Panc1 (cell line): ENCODE measurements around the gene UBE2G1.

Experiments used
- CTCF ChIP-seq: fragments of 450-650 bp; IDR thresholded peaks from 2 replicates; pipeline ENCODE4 v1.5.1; 2017; ENCODE audit warnings: mild to moderate bottlenecking
- POLR2AphosphoS5 ChIP-seq: IDR thresholded peaks from 2 replicates; pipeline ENCODE4 v1.6.1; 2012; ENCODE audit warnings: mild to moderate bottlenecking, low read depth, low read length, moderate library complexity
- REST ChIP-seq, 2 experiments: IDR thresholded peaks; 2 replicates each; pipeline ENCODE4 v1.6.1; 2011 to 2012; ENCODE audit warnings: low read depth in 2 of 2, control low read depth in 1 of 2, low read length in 1 of 2, mild to moderate bottlenecking in 1 of 2, moderate library complexity in 1 of 2; ENCODE audit not compliant: insufficient read depth in 1 of 2
- SIN3A ChIP-seq: IDR thresholded peaks from 2 replicates; pipeline ENCODE4 v1.6.1; 2012; ENCODE audit warnings: low read depth, mild to moderate bottlenecking, low read length, moderate library complexity, borderline replicate concordance; ENCODE audit not compliant: insufficient read depth
- TCF7L2 ChIP-seq: IDR thresholded peaks from 2 replicates; pipeline ENCODE4 v1.6.1; 2011; ENCODE audit warnings: mild to moderate bottlenecking, low read depth, low read length, inconsistent platforms

GRCh38 chr17:4344926-4345325 lies 21.5 kb downstream of the UBE2G1 start:
- TF ChIP-seq CTCF (no peak), POLR2AphosphoS5 (no peak), TCF7L2 (no peak), REST (IDR thresholded peaks at IDR 0.05; ENCODE audit: insufficient read depth in 1 of 2, low read depth in 2 of 2, low read length in 1 of 2) (no peak), SIN3A (no peak)
